Chondrocyte (in vitro differentiated cells): Measurements from ENCODE around the gene ZNF23. TPM values are rescaled to one million over a fixed set of nuclear protein-coding genes. Genes with fewer than 3 reads are reported as not detected.
A peak's percentile ranks its signal among the peaks of the same experiment; 100 is the strongest.

Source experiments
- DNase-seq: peaks from one replicate; pipeline ENCODE4 v3.0.0; 2021; ENCODE audit warnings: mixed read lengths, low spot score
- H3K27ac Mint-ChIP-seq: one replicate; pipeline ENCODE4 v1.8.0; 2021; ENCODE audit warnings: mild to moderate bottlenecking, moderate library complexity, mixed read lengths; ENCODE audit not compliant: unreplicated experiment
- H3K27me3 Mint-ChIP-seq: 2 replicates; pipeline ENCODE4 v1.8.0; 2021; ENCODE audit warnings: low read depth, mixed read lengths
- H3K36me3 Mint-ChIP-seq: 2 replicates; pipeline ENCODE4 v1.8.0; 2021; ENCODE audit warnings: low read depth, mixed read lengths
- H3K4me1 Mint-ChIP-seq: 2 replicates; pipeline ENCODE4 v1.8.0; 2021; ENCODE audit warnings: low read depth, mild to moderate bottlenecking, mixed read lengths
- H3K4me3 Mint-ChIP-seq: one replicate; pipeline ENCODE4 v1.8.0; 2021; ENCODE audit warnings: mild to moderate bottlenecking, moderate library complexity, mixed read lengths; ENCODE audit not compliant: unreplicated experiment
- H3K9me3 Mint-ChIP-seq: 2 replicates; pipeline ENCODE4 v1.8.0; 2021; ENCODE audit warnings: low read depth, mixed read lengths
- total RNA-seq: library from RNA; stranded (reverse); gene quantifications from 3 replicates; pipeline ENCODE4 v1.2.1, GENCODE V29; 2021
- TF ChIP-seq, protein P1 (sequence below): fragments of 200-600 bp; sonication (generic); IDR thresholded peaks from 2 replicates; pipeline ENCODE4 v1.5.0; 2021; ENCODE audit warnings: antibody characterized with exemption, mild to moderate bottlenecking, moderate library complexity

ZNF23 gene
- total RNA-seq, 1 donor from 2014 or later = 10.4 TPM

DNA sequence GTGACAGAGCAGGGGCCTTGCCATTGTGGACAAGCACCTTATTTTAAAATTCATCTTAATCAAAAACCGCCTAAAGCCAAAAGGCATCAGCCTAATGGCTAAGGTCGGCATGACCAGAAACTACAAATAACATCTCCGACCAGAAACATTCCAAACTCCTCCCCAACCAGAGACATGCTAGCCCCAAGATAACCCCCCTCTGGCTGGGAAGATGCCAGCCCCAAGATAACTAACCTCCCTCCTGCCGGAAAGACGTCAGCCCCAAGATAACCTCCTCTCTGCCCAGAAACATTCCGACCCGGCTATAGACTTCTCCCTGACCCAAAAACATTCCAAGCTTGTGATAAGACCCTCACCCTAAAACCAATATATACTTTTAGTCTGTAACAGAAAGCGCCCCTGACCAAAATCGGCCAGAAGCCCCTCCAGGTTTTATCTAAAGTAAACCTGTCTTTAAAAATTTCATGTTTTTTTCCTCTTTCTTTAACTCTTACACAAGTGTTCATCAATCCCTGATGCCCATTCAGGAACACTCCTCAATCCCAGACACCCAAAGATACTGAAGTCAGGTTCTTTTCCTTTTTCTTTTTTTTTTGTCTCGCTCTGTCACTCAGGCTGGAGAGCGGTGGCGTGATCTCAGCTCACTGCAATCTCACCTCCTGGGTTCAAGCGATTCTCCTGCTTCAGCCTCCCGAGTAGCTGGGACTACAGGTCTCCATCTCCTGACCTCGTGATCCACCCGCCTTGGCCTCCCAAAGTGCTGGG lies 52.9 kb downstream of the ZNF23 start:
- Mint-ChIP-seq H3K4me1 (peaks cover 5% of the 10 kb centered on the region), H3K27me3 (peaks cover 36% of the 10 kb centered on the region), H3K4me3 (no peak overlapping the region), H3K27ac (no peak overlapping the region), H3K36me3 (no peaks in the 10 kb centered on the region), H3K9me3 (no peaks in the 10 kb centered on the region)
- DNase-seq = peak; percentile 27
- TF ChIP-seq, protein P1, sequence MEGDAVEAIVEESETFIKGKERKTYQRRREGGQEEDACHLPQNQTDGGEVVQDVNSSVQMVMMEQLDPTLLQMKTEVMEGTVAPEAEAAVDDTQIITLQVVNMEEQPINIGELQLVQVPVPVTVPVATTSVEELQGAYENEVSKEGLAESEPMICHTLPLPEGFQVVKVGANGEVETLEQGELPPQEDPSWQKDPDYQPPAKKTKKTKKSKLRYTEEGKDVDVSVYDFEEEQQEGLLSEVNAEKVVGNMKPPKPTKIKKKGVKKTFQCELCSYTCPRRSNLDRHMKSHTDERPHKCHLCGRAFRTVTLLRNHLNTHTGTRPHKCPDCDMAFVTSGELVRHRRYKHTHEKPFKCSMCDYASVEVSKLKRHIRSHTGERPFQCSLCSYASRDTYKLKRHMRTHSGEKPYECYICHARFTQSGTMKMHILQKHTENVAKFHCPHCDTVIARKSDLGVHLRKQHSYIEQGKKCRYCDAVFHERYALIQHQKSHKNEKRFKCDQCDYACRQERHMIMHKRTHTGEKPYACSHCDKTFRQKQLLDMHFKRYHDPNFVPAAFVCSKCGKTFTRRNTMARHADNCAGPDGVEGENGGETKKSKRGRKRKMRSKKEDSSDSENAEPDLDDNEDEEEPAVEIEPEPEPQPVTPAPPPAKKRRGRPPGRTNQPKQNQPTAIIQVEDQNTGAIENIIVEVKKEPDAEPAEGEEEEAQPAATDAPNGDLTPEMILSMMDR = no peak

DNA sequence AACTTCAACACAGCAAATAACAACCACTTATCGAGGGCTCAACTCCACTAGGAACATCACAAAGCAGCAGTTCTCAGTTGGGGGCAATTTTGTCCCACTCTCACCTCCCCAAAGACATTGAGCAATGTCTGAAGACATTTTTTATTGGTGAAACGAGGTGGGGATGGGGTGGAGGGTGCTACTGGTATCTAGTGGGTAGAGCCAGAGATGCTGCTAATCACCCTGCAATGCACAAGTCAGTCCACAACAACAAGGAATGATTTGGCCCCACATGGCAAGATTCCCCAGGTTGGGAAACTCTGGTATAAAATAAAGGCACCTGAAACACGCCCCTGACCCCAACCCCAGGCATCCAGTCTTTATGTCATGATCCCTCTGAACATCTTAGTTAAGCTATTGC lies 53.5 kb downstream of the ZNF23 start:
- DNase-seq = no peak
- no peak overlapping the region for H3K27ac Mint-ChIP-seq
- H3K4me1 Mint-ChIP-seq = peaks cover 5% of the 10 kb centered on the region
- peaks cover 40% of the 10 kb centered on the region for H3K27me3 Mint-ChIP-seq
- TF ChIP-seq, protein P1 = no peak
- no peaks in the 10 kb centered on the region for H3K36me3 Mint-ChIP-seq
- no peaks in the 10 kb centered on the region for H3K9me3 Mint-ChIP-seq
- H3K4me3 Mint-ChIP-seq = no peak overlapping the region

DNA sequence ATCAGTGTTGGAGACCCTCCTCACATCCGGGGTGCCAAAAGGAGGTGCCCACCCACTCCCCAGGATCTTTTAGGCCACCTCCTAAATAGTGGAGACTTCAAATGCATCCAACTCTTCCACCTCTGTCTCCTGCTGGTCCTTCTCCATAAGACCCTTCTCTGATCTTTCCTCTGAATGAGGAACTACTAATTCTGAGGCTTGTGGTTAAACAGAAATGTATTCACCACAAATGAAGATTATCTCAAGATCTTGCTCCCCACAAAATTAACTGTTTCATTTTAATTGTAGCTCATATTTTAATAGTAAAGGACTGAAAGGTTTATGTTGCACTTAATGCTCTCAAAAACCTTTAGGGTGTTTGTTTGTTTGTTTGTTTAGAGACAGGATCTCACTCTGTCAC lies 54.3 kb downstream of the ZNF23 start:
- H3K9me3 Mint-ChIP-seq = no peaks in the 10 kb centered on the region
- peaks cover 3% of the 10 kb centered on the region for H3K4me1 Mint-ChIP-seq
- peaks cover 39% of the 10 kb centered on the region for H3K27me3 Mint-ChIP-seq
- DNase-seq = no peak
- no peak overlapping the region for H3K27ac Mint-ChIP-seq
- H3K36me3 Mint-ChIP-seq = no peaks in the 10 kb centered on the region
- TF ChIP-seq, protein P1 = no peak
- no peak overlapping the region for H3K4me3 Mint-ChIP-seq

DNA sequence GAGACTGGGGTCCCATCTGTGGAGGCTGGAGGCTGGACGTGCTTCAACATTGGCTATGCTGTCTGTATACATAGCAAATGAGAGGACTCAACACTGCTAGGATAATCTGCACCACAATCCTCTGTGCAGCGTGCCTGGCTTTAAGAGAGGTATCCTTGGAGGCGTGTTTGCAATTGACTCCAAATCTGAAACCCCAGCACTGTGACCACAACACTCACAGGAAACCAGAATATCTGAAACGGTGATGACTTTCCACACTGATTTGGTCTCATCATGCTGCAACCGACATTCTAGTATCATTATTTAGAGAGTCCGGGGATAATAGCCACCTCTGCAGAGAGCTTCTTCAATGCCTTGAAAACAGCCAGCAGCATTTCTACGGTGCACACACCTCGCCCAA lies 55.3 kb downstream of the ZNF23 start:
- H3K4me1 Mint-ChIP-seq = no peaks in the 10 kb centered on the region
- H3K27ac Mint-ChIP-seq = no peak overlapping the region
- DNase-seq = no peak
- H3K36me3 Mint-ChIP-seq = no peaks in the 10 kb centered on the region
- H3K27me3 Mint-ChIP-seq = peaks cover 37% of the 10 kb centered on the region
- TF ChIP-seq, protein P1 = no peak
- H3K4me3 Mint-ChIP-seq = no peak overlapping the region
- H3K9me3 Mint-ChIP-seq = no peaks in the 10 kb centered on the region

DNA sequence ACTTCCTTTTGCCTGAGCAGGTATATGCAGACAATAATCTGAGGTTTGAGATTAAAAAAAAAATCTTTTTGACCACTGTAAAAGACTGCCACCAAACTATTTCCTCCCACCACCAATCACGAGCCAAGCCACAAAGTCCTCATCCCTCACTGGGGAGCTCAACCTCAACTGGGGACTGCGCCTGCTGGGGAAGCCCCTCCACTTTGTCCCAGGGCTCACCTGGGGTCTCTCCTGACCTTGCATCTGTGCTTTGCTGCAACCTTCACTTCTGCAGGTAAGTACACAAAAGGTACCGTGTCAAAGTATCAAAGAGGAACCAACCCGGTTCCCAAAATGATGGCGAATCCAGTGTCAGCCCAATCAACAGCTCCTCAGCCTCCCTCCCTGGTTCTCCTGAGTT lies 55.7 kb downstream of the ZNF23 start:
- TF ChIP-seq, protein P1 = no peak
- Mint-ChIP-seq H3K27me3 (peaks cover 35% of the 10 kb centered on the region), H3K4me3 (no peak overlapping the region), H3K36me3 (no peaks in the 10 kb centered on the region), H3K27ac (no peak overlapping the region), H3K9me3 (no peaks in the 10 kb centered on the region), H3K4me1 (no peaks in the 10 kb centered on the region)
- DNase-seq = peak; percentile 18
